GM08714 (cell line): Measurements from ENCODE around the gene SERPINE3.

Experiments used
- H3K4me3 ChIP-seq: fragments of 200-500 bp; sonication (Bioruptor generic); 2 replicates; pipeline ENCODE4 v1.5.1; 2014; ENCODE audit warnings: mild to moderate bottlenecking, low read length, inconsistent platforms
- ZNF274 ChIP-seq: IDR thresholded peaks from 2 replicates; pipeline ENCODE4 v1.6.1; 2012; ENCODE audit warnings: mild to moderate bottlenecking, low read depth, low read length

SERPINE3 gene

DNA sequence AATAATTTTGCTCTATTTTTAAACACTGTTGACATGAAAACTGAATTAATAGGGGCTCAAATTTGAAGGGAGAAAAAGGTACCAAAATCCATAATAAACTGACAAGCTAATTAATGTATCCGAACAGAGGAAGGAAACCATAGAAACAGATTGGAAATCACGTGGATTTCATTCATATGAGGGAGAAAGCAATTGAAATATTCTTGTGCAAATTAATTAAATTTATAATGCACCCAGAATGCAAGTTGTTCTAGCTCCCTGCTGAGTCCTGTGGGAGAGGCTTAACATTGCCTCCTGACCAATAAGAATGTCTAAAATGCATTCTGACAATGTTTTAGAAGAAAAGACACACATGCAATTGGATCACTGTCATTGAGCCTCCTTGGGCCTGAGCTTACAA is 17.7 kb upstream of the SERPINE3 start:
- TF ChIP-seq ZNF274: no peak
- no peak overlapping the region for H3K4me3 ChIP-seq

DNA sequence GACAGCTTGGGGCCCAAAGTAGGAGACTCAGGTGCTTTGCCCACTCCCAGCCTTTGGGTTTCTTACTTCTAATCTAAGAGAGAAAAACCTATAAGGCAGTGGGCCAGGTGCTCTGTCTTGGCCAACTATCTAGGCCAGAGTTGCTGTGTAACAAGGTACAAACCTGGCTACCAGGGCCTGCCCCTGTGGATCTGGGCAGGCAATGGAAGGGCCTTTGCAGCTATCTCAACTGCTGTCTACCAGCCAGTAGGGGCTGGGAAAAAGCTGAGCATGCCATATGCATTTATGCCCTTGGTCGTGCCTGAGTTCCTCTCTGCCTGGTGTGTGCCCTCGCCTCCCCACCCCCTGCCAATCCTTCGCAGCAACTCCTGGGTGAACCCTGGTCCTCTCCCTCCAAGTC is 16.7 kb upstream of the SERPINE3 start:
- no peak for TF ChIP-seq ZNF274
- H3K4me3 ChIP-seq: no peak overlapping the region

DNA sequence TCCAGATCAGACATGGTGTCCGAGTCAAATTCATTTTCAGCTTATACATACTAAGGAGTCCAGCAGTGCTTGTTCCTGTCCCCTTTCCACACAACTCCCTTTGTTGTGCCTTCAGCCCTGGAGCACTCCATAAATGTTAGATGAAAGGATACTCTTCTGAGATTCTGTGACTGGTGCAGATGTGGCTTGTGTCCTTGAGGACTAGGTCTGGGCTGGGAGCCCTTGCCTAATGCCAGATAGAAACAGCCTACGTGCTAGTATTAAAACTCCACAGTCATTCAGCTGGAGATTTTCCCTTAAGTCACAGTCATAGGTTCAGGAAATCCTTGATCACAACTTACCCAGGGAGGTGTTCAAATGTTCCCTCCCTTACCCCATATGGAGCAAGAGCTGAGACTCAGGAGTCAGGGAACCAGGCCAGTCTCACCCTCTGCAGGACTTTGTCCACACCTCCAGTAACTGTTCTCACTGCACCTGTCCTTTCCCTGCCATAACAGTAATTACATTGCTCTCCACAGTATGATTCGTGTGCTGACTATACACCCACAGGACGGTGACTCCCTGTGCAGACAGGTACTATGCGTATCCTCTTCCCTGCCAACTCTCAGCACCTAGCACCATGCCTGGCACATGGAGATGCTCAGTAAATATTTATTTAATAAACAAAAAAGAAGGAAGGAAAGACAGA is 15.5 kb upstream of the SERPINE3 start:
- TF ChIP-seq ZNF274: no peak
- no peak overlapping the region for H3K4me3 ChIP-seq

- no peak for TF ChIP-seq ZNF274
- H3K4me3 ChIP-seq: no peak overlapping the region
Measured at GRCh38 chr13:51324714-51325420, 14.6 kb upstream of the SERPINE3 start.

DNA sequence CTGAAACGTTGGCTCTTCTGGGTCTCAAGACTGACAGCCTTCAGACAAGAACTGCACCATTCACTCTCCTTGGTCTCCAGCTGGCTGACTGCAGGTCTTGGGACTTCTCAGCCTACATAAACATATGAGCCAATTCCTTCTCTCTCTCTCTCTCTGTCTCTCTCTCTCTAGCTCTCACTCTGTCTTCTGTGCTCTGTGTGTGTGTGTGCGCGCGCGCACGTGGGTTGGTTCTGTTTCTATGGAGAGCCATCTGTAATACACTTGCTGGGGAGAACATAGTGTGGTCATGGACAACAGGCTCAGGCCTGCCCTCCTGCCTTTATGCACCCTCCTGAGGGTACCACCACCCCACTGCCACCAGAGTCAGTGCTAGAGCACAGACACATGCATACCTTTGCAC is 13.7 kb upstream of the SERPINE3 start:
- no peak for TF ChIP-seq ZNF274

DNA sequence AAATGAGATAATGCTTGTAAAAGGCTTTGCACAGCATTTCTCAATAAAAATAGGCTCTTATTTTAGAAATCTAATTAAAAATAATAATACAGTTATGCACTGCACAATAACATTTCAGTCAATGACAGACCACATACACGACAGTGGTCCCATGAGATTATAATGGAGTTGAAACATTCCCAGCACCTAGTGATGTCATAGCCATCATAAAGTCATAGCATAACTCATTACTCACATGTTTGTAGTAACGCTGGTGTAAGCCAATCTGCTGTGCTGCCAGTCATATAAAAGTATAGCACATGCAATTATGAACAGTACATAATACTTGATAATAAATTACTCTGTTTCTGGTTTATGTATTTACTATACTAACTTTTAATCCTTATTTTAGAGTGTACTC is 12.7 kb upstream of the SERPINE3 start:
- no peak for TF ChIP-seq ZNF274
- no peak overlapping the region for H3K4me3 ChIP-seq

More for the DNA sequence above, 13.7 kb upstream of the SERPINE3 start:
- no peak overlapping the region for H3K4me3 ChIP-seq

DNA sequence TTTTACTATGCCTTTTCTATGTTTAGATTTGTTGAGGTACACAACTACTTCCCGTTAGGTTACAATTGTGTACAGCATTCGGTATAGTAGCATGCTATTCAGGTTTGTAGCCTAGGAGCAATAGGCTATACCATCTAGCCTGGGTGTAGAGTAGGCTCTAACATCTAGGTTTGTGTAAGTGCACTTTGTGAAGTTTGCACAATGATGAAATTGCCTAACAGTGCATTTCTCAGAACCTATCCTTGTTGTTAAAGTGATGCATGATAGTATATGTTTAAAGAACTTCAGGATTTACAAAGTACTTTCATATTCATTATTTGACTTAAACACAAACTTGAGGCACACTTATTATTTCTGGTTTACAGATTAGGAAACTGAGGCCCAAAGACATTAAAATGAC is 11.5 kb upstream of the SERPINE3 start:
- TF ChIP-seq ZNF274: no peak
- H3K4me3 ChIP-seq: no peak overlapping the region

- H3K4me3 ChIP-seq: no peak overlapping the region
- no peak for TF ChIP-seq ZNF274
Measured at GRCh38 chr13:51328488-51328887, 11.0 kb upstream of the SERPINE3 start.

DNA sequence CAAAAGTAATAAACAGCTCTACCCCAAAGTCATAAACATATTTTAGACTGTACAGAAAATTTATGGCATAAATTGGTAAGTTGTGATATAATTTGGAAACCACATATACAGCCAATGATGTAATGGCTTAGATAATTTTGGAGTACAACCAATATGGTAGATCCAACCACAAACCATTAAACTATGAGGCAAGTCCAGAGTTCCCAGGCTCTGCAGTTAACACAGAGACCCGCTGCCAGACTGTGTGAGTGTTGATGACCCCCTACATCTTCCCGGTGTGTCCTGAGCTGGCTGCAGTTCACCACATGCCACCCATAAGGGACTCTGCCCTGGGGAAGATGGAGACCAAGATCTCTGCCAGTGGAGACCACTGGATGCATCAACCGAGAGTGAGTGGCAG is 9.9 kb upstream of the SERPINE3 start:
- H3K4me3 ChIP-seq: no peak overlapping the region
- TF ChIP-seq ZNF274: no peak

DNA sequence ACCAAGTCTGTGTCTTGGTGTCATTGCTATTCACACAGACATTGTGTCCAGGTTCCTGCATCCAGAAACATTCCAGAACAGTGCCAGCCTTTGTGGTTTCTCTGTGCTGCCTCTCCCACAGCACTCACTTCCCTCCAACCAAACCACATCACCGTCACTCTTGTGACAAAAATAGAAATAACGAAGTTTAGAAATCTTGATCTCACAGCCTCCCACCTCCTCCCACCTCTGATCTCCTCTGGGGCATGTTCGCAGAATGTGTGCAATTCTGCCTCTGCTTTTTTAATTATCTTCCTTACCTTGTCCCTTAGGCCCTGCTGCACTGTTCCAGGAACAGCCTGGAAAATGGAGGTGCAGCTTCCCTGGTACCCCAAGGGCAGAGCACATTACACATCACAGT is 8.7 kb upstream of the SERPINE3 start:
- TF ChIP-seq ZNF274: no peak
- H3K4me3 ChIP-seq: no peak overlapping the region

DNA sequence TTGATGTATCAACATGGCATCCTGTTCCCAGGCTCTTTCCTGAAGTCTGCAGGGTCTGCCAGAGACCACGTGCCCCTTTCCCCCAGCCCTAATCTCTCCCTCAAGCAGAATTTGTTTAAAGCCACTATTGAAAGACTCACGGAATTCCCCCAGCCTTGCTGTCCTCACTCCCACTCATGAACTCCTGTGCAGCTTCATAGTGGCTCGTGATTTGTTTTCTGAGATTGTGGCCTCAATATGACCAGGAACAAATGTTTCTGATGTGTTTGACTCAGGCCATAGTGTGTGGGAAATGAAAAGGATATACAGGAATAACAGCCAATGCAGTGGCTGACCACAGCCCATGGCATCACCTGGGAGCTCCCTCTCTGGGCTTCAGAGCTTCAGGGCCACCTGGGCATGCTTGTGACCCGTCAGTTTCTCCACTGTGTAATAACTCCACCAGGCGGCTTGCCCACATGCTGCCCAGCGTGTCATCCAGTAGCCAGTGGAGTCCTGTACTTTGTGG is 8.1 kb upstream of the SERPINE3 start:
- no peak for TF ChIP-seq ZNF274
- H3K4me3 ChIP-seq: no peak overlapping the region

GRCh38 chr13:51332566-51333361 is 6.7 kb upstream of the SERPINE3 start:
- TF ChIP-seq ZNF274: no peak
- H3K4me3 ChIP-seq: no peak overlapping the region

DNA sequence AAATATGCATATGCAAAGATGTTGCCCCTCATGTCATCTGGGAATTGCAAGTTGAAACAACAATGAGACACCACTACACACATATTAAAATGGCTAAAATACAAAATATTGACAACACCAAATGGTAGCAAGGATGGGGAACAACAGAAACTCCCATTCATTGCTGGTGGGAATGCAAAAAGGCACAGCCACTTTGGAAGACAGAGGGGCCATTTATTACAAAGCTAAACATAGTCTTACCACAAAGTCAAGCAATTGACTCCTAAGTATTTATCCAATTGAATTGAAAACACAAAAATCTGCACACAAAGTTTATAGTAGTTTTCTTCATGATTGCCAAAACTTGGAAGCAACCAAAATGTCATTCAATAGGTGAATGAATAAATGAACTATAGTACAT is 6.1 kb upstream of the SERPINE3 start:
- no peak for TF ChIP-seq ZNF274
- H3K4me3 ChIP-seq: no peak overlapping the region

GRCh38 chr13:51333826-51334225 is 5.7 kb upstream of the SERPINE3 start:
- no peak overlapping the region for H3K4me3 ChIP-seq
- no peak for TF ChIP-seq ZNF274

DNA sequence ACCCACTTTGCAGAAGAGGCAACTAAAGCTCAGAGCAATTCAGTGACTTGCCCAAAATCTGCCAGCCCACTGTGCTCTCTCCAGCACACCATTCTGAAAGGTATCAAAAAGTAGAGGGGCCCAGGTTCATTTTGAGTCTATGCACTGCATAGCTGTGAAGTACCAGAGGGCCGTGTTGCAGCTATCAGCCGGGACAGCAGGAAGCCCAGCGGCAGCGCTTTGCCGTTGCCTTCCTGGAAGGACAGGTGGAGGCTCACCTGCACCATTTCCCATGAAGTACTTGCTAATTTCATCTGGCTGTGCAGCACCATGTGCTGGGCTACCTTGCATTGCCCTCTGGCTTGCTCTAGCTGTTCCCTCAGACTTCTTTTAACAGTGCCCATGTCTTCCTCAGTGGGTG is 2.7 kb upstream of the SERPINE3 start:
- no peak overlapping the region for H3K4me3 ChIP-seq
- no peak for TF ChIP-seq ZNF274
